Hepatocyte (in vitro differentiated cells): ENCODE results near the gene GDF11. TPM values are rescaled to one million over a fixed set of nuclear protein-coding genes. Genes with fewer than 3 reads are reported as not detected.

Experiments
- DNase-seq: peaks from one replicate; pipeline ENCODE4 v3.0.0-alpha.2; 2016; ENCODE audit warnings: low spot score
- H2AFZ ChIP-seq: fragments of 200-600 bp; sonication (generic); 2 replicates; pipeline ENCODE4 v1.6.0; 2016; ENCODE audit warnings: antibody characterized with exemption, mild to moderate bottlenecking
- H3K27ac ChIP-seq: fragments of 200-600 bp; sonication (generic); 2 replicates; pipeline ENCODE4 v1.5.1; 2016; ENCODE audit warnings: mild to moderate bottlenecking
- H3K27me3 ChIP-seq: fragments of 200-600 bp; sonication (generic); 2 replicates; pipeline ENCODE4 v1.6.1; 2016
- H3K36me3 ChIP-seq: fragments of 200-600 bp; sonication (generic); replicated peaks from 2 replicates; pipeline ENCODE4 v1.5.1; 2016; ENCODE audit warnings: low read depth; ENCODE audit not compliant: insufficient read depth
- H3K4me1 ChIP-seq: fragments of 200-600 bp; sonication (generic); 2 replicates; pipeline ENCODE4 v1.5.1; 2016; ENCODE audit warnings: mild to moderate bottlenecking, moderate library complexity; ENCODE audit not compliant: insufficient read depth
- H3K4me2 ChIP-seq: fragments of 200-600 bp; sonication (generic); 2 replicates; pipeline ENCODE4 v1.6.0; 2016
- H3K4me3 ChIP-seq: fragments of 200-600 bp; sonication (generic); 2 replicates; pipeline ENCODE4 v1.5.1; 2016; ENCODE audit warnings: mild to moderate bottlenecking
- H3K79me2 ChIP-seq: fragments of 200-600 bp; sonication (generic); 2 replicates; pipeline ENCODE4 v1.6.0; 2017; ENCODE audit warnings: mild to moderate bottlenecking
- H3K9me2 ChIP-seq: fragments of 200-600 bp; sonication (generic); replicated peaks from 2 replicates; pipeline ENCODE4 v1.6.0; 2017; ENCODE audit warnings: mild to moderate bottlenecking; ENCODE audit not compliant: insufficient read depth
- H3K9me3 ChIP-seq: fragments of 200-600 bp; sonication (generic); 2 replicates; pipeline ENCODE4 v1.5.1; 2016; ENCODE audit warnings: low read depth, mild to moderate bottlenecking
- H4K20me1 ChIP-seq: fragments of 200-600 bp; sonication (generic); 2 replicates; pipeline ENCODE4 v1.6.0; 2016; ENCODE audit warnings: mild to moderate bottlenecking; ENCODE audit not compliant: insufficient read depth, poor library complexity, severe bottlenecking
- CTCF ChIP-seq: fragments of 200-600 bp; sonication (generic); IDR thresholded peaks from 2 replicates; pipeline ENCODE4 v1.5.1; 2016; ENCODE audit warnings: antibody characterized with exemption, mild to moderate bottlenecking; ENCODE audit not compliant: poor library complexity
- EZH2 ChIP-seq: fragments of 200-600 bp; sonication (generic); IDR thresholded peaks from 2 replicates; pipeline ENCODE4 v1.6.1; 2016; ENCODE audit warnings: antibody characterized with exemption, mild to moderate bottlenecking, borderline replicate concordance
- EZH2phosphoT487 ChIP-seq: fragments of 200-600 bp; sonication (generic); IDR thresholded peaks from one replicate; pipeline ENCODE4 v1.6.1; 2018; ENCODE audit warnings: antibody characterized with exemption, mild to moderate bottlenecking, low read depth, moderate library complexity; ENCODE audit not compliant: unreplicated experiment, severe bottlenecking
- WGBS: methylation state at CpG from one replicate; pipeline ENCODE4 v1.1.6; 2016; ENCODE audit warnings: low lambda C conversion rate; ENCODE audit errors: missing lambda C conversion rate; 5-methylcytosine and 5-hydroxymethylcytosine counted together
- polyA plus RNA-seq: library from polyadenylated mRNA; unstranded; fragments of >200 nt; fragmentation: Nextera tagmentation; extraction: Ambion mirVana; gene quantifications from 2 replicates; pipeline ENCODE4 v1.2.1, GENCODE V29; 2016
- total RNA-seq: library from RNA; depleted of rRNA; stranded (reverse); fragments of >200 nt; gene quantifications from 2 replicates; pipeline ENCODE4 v1.2.3, GENCODE V29; 2014

GDF11 gene
- total and polyA plus RNA-seq, 2 experiments from 2014 or later, result 4.1 to 7.9 TPM

GRCh38 chr12:55746913-55747231, 4.0 kb downstream of the GDF11 start:
- H3K4me3 ChIP-seq, result no peak overlapping the region
- no peaks in the 10 kb centered on the region for H3K9me3 ChIP-seq
- no peak overlapping the region for H3K4me2 ChIP-seq
- H3K4me1 ChIP-seq, result peaks cover 21% of the 10 kb centered on the region
- no peak overlapping the region for H2AFZ ChIP-seq
- H3K79me2 ChIP-seq, result peaks cover 20% of the 10 kb centered on the region
- no peaks in the 10 kb centered on the region for H3K9me2 ChIP-seq
- TF ChIP-seq EZH2phosphoT487 (no peak), EZH2 (no peak), CTCF (no peak)
- DNase-seq, result no peak
- H3K36me3 ChIP-seq, result no peaks in the 10 kb centered on the region
- H3K27me3 ChIP-seq, result no peaks in the 10 kb centered on the region
- H3K27ac ChIP-seq, result no peak overlapping the region
- no peaks in the 10 kb centered on the region for H4K20me1 ChIP-seq

- Histone ChIP-seq H2AFZ (no peak overlapping the region), H3K4me1 (peaks cover 21% of the 10 kb centered on the region), H3K27me3 (no peaks in the 10 kb centered on the region), H3K27ac (no peak overlapping the region), H3K9me2 (no peaks in the 10 kb centered on the region), H3K9me3 (no peaks in the 10 kb centered on the region), H3K79me2 (peaks cover 20% of the 10 kb centered on the region), H3K4me2 (no peak overlapping the region), H3K36me3 (no peaks in the 10 kb centered on the region), H4K20me1 (no peaks in the 10 kb centered on the region), H3K4me3 (no peak overlapping the region)
- TF ChIP-seq CTCF (no peak), EZH2 (no peak), EZH2phosphoT487 (no peak)
- DNase-seq, result no peak
- 95% methylated on average over 18 of the region's 18 CpGs for WGBS
Observed at GRCh38 chr12:55748230-55748993, 5.5 kb downstream of the GDF11 start.

GRCh38 chr12:55755246-55755645, 12.3 kb downstream of the GDF11 start:
- no peak overlapping the region for H2AFZ ChIP-seq
- TF ChIP-seq EZH2, result no peak
- no peak for TF ChIP-seq EZH2phosphoT487
- TF ChIP-seq CTCF, result no peak
- H3K4me3 ChIP-seq, result no peak overlapping the region
- no peaks in the 10 kb centered on the region for H3K4me1 ChIP-seq
- WGBS, result 32% methylated on average over 2 of the region's 2 CpGs
- H3K36me3 ChIP-seq, result peaks cover 7% of the 10 kb centered on the region
- DNase-seq, result no peak
- H3K27ac ChIP-seq, result no peak overlapping the region
- H3K4me2 ChIP-seq, result no peak overlapping the region
- H3K9me3 ChIP-seq, result no peaks in the 10 kb centered on the region
- H3K27me3 ChIP-seq, result no peaks in the 10 kb centered on the region
- no peaks in the 10 kb centered on the region for H3K9me2 ChIP-seq
- H3K79me2 ChIP-seq, result peaks cover 7% of the 10 kb centered on the region
- no peaks in the 10 kb centered on the region for H4K20me1 ChIP-seq
